Muscle layer of duodenum (tissue), 2 donors: Measurements from ENCODE around the gene RFX4.

ENCODE experiments used
- H3K27ac ChIP-seq: one replicate; pipeline ENCODE4 v1.7.0; 2013; ENCODE audit warnings: mild to moderate bottlenecking, low read length
- H3K27me3 ChIP-seq: one replicate; pipeline ENCODE4 v1.7.0; 2013; ENCODE audit warnings: low read depth, mild to moderate bottlenecking, control low read depth, low read length
- H3K36me3 ChIP-seq, 2 donors: one replicate each; pipeline ENCODE4 v1.7.0; 2013; ENCODE audit warnings: low read length in 2 of 2, control low read depth in 1 of 2, mild to moderate bottlenecking in 1 of 2; ENCODE audit not compliant: insufficient read depth in 2 of 2, control insufficient read depth in 1 of 2
- H3K4me1 ChIP-seq, 2 donors: one replicate each; pipeline ENCODE4 v1.7.0; 2013; ENCODE audit warnings: low read length in 2 of 2, mild to moderate bottlenecking in 2 of 2, control low read depth in 1 of 2, moderate library complexity in 1 of 2; ENCODE audit not compliant: insufficient read depth in 2 of 2, control insufficient read depth in 1 of 2
- H3K4me3 ChIP-seq, 2 donors: one replicate each; pipeline ENCODE4 v1.7.0; 2013; ENCODE audit warnings: low read length in 2 of 2, low read depth in 1 of 2, mild to moderate bottlenecking in 1 of 2
- H3K9me3 ChIP-seq, 2 donors: one replicate each; pipeline ENCODE4 v1.7.0; 2013; ENCODE audit warnings: low read length in 2 of 2, control low read depth in 1 of 2, mild to moderate bottlenecking in 1 of 2; ENCODE audit not compliant: control insufficient read depth in 1 of 2
- donor health status: healthy.

RFX4 gene

GRCh38 chr12:106652510-106653015, 69.8 kb downstream of the RFX4 start:
- Histone ChIP-seq H3K4me1 (no peaks in the 10 kb centered on the region), H3K36me3 (no peaks in the 10 kb centered on the region), H3K4me3 (no peak overlapping the region), H3K9me3 (no peaks in the 10 kb centered on the region), H3K27ac (no peak overlapping the region), H3K27me3 (no peaks in the 10 kb centered on the region)

GRCh38 chr12:106655577-106655976, 72.8 kb downstream of the RFX4 start:
- Histone ChIP-seq H3K4me3 (no peak overlapping the region), H3K27me3 (no peaks in the 10 kb centered on the region), H3K9me3 (peaks cover 0 to 4% of the 10 kb centered on the region in 2 donors), H3K36me3 (no peaks in the 10 kb centered on the region), H3K27ac (no peak overlapping the region), H3K4me1 (no peaks in the 10 kb centered on the region)

- Histone ChIP-seq H3K27me3 (no peaks in the 10 kb centered on the region), H3K4me3 (no peak overlapping the region), H3K9me3 (peaks cover 3 to 10% of the 10 kb centered on the region in 2 donors), H3K4me1 (no peaks in the 10 kb centered on the region), H3K36me3 (no peaks in the 10 kb centered on the region), H3K27ac (no peak overlapping the region)
Observed at GRCh38 chr12:106657488-106657887, 74.7 kb downstream of the RFX4 start.

- Histone ChIP-seq H3K27ac (no peak overlapping the region), H3K27me3 (no peaks in the 10 kb centered on the region), H3K4me3 (peak overlapping the region in 1 of 2 donors; percentile 6), H3K36me3 (no peaks in the 10 kb centered on the region), H3K4me1 (no peaks in the 10 kb centered on the region), H3K9me3 (peaks cover 11 to 24% of the 10 kb centered on the region in 2 donors)
Observed at GRCh38 chr12:106663385-106663784, 80.6 kb downstream of the RFX4 start.

- no peak overlapping the region for H3K27ac ChIP-seq
- H3K4me1 ChIP-seq: no peaks in the 10 kb centered on the region
- peaks cover 4% of the 10 kb centered on the region for H3K27me3 ChIP-seq
- H3K9me3 ChIP-seq: no peaks in the 10 kb centered on the region
- H3K36me3 ChIP-seq: no peaks in the 10 kb centered on the region
- no peak overlapping the region for H3K4me3 ChIP-seq
Observed at GRCh38 chr12:106669216-106669615, 86.4 kb downstream of the RFX4 start.

GRCh38 chr12:106670131-106670530, 87.3 kb downstream of the RFX4 start:
- H3K27ac ChIP-seq: no peak overlapping the region
- H3K27me3 ChIP-seq: peaks cover 4% of the 10 kb centered on the region
- no peak overlapping the region for H3K4me3 ChIP-seq
- no peaks in the 10 kb centered on the region for H3K36me3 ChIP-seq
- H3K9me3 ChIP-seq: no peaks in the 10 kb centered on the region
- H3K4me1 ChIP-seq: no peaks in the 10 kb centered on the region

- Histone ChIP-seq H3K27ac (no peak overlapping the region), H3K4me3 (no peak overlapping the region), H3K9me3 (no peaks in the 10 kb centered on the region), H3K27me3 (peaks cover 4% of the 10 kb centered on the region), H3K36me3 (no peaks in the 10 kb centered on the region), H3K4me1 (no peaks in the 10 kb centered on the region)
Observed at GRCh38 chr12:106671840-106672239, 89.0 kb downstream of the RFX4 start.

- no peak overlapping the region for H3K27ac ChIP-seq
- H3K36me3 ChIP-seq: no peaks in the 10 kb centered on the region
- H3K9me3 ChIP-seq: no peaks in the 10 kb centered on the region
- peaks cover 4% of the 10 kb centered on the region for H3K27me3 ChIP-seq
- H3K4me1 ChIP-seq: no peaks in the 10 kb centered on the region
- no peak overlapping the region for H3K4me3 ChIP-seq
Observed at GRCh38 chr12:106672314-106673025, 89.7 kb downstream of the RFX4 start.

GRCh38 chr12:106673141-106673540, 90.3 kb downstream of the RFX4 start:
- Histone ChIP-seq H3K27me3 (peaks cover 4% of the 10 kb centered on the region), H3K9me3 (no peaks in the 10 kb centered on the region), H3K4me1 (no peaks in the 10 kb centered on the region), H3K4me3 (no peak overlapping the region), H3K27ac (no peak overlapping the region), H3K36me3 (no peaks in the 10 kb centered on the region)

GRCh38 chr12:106675651-106676435, 93.0 kb downstream of the RFX4 start:
- Histone ChIP-seq H3K4me1 (no peaks in the 10 kb centered on the region), H3K9me3 (no peaks in the 10 kb centered on the region), H3K4me3 (no peak overlapping the region), H3K36me3 (no peaks in the 10 kb centered on the region), H3K27me3 (peaks cover 4% of the 10 kb centered on the region), H3K27ac (no peak overlapping the region)

GRCh38 chr12:106679574-106679973, 96.8 kb downstream of the RFX4 start:
- H3K27ac ChIP-seq: no peak overlapping the region
- no peak overlapping the region for H3K4me3 ChIP-seq
- H3K9me3 ChIP-seq: no peaks in the 10 kb centered on the region
- no peaks in the 10 kb centered on the region for H3K36me3 ChIP-seq
- no peaks in the 10 kb centered on the region for H3K27me3 ChIP-seq
- no peaks in the 10 kb centered on the region for H3K4me1 ChIP-seq
